CD4-positive, alpha-beta T cell (primary cell): ENCODE data around the gene TRMT5. TPM values are rescaled to one million over a fixed set of nuclear protein-coding genes. Genes with fewer than 3 reads are reported as not detected.

Experiments used
- ATAC-seq: fragments of 200-7000 bp; cut with Tn5 transposase; one replicate; pipeline ENCODE4 v1.10.0; 2022; ENCODE audit warnings: mild to moderate bottlenecking; ENCODE audit not compliant: poor library complexity
- CTCF ChIA-PET: fragments of 350-600 bp; sonication (Branson Sonifier 250); formaldehyde crosslinking; loops from one replicate; lab custom pipeline; 2021; ENCODE audit warnings: antibody characterized with exemption, inconsistent platforms; lab: Charles Lee
- POLR2A ChIA-PET: fragments of 350-600 bp; sonication (Branson Sonifier 250); formaldehyde crosslinking; loops from one replicate; lab custom pipeline; 2021; ENCODE audit warnings: antibody characterized with exemption, inconsistent platforms; lab: Charles Lee
- DNase-seq, 14 experiments: peaks; one replicate each; pipeline ENCODE4 v3.0.0-alpha.2; 2013 to 2020; ENCODE audit warnings: mixed read lengths in 2 of 14
- H3K27ac ChIP-seq, 2 donors: one replicate each; pipeline versions ENCODE4 v1.5.1 to v1.7.0; 2013; ENCODE audit warnings: low read length in 2 of 2, low read depth in 1 of 2, mild to moderate bottlenecking in 1 of 2
- H3K27me3 ChIP-seq, 2 experiments: 1 replicate in 1 of 2; 2 replicates in 1 of 2; pipeline versions ENCODE4 v1.6.1 to v1.7.0; 2013; ENCODE audit warnings: low read length in 2 of 2, control low read depth in 1 of 2, mild to moderate bottlenecking in 1 of 2, moderate library complexity in 1 of 2; ENCODE audit not compliant: insufficient read depth in 2 of 2, control insufficient read depth in 1 of 2
- H3K36me3 ChIP-seq: one replicate; pipeline ENCODE4 v1.6.1; 2013; ENCODE audit warnings: low read length, control low read depth; ENCODE audit not compliant: insufficient read depth
- H3K4me1 ChIP-seq: one replicate; pipeline ENCODE4 v1.6.1; 2013; ENCODE audit warnings: low read length, control low read depth; ENCODE audit not compliant: insufficient read depth
- H3K4me3 ChIP-seq: one replicate; pipeline ENCODE4 v1.5.1; 2013; ENCODE audit warnings: mild to moderate bottlenecking, low read length, moderate library complexity
- H3K9me3 ChIP-seq, 2 experiments: 1 replicate in 1 of 2; 2 replicates in 1 of 2; pipeline versions ENCODE4 v1.6.1 to v1.7.0; 2013; ENCODE audit warnings: low read length in 2 of 2, mild to moderate bottlenecking in 2 of 2, control low read depth in 1 of 2, moderate library complexity in 1 of 2; ENCODE audit not compliant: control insufficient read depth in 1 of 2, insufficient read depth in 1 of 2
- H3K27ac Mint-ChIP-seq: one replicate; pipeline ENCODE4 v1.8.0; 2020; ENCODE audit warnings: mixed read lengths
- H3K27me3 Mint-ChIP-seq: one replicate; pipeline ENCODE4 v1.8.0; 2021; ENCODE audit warnings: mixed read lengths
- H3K36me3 Mint-ChIP-seq: one replicate; pipeline ENCODE4 v1.8.0; 2021; ENCODE audit warnings: low read depth, mixed read lengths
- H3K4me1 Mint-ChIP-seq: one replicate; pipeline ENCODE4 v1.8.0; 2021; ENCODE audit warnings: low read depth, mixed read lengths
- H3K4me3 Mint-ChIP-seq: one replicate; pipeline ENCODE4 v1.8.0; 2020; ENCODE audit warnings: mild to moderate bottlenecking, mixed read lengths
- H3K9me3 Mint-ChIP-seq: one replicate; pipeline ENCODE4 v1.8.0; 2020; ENCODE audit warnings: mixed read lengths
- CTCF ChIP-seq: fragments of 200-600 bp; IDR thresholded peaks from one replicate; pipeline ENCODE4 v1.8.0; 2022; ENCODE audit warnings: antibody characterized with exemption, mild to moderate bottlenecking
- intact Hi-C, 2 experiments: fragments of 100-400 bp; cut with DNase I in 1 of 2; cut with micrococcal nuclease in 1 of 2; formaldehyde crosslinking; loops; one replicate each; pipeline versions ENCODE4 v1.15.1 to v1.9.0; 2023 to 2025; cut with DNase I, micrococcal nuclease
- total RNA-seq, 174 experiments: library from RNA in 2 of 174; stranded (reverse) in 2 of 174; gene quantifications; one replicate each; pipeline ENCODE4 v1.2.3 and lab custom pipeline; 2021 to 2026

The TRMT5 gene
- total RNA-seq, 2 experiments from 2014 or later: 3.6 to 3.8 TPM

GRCh38 chr14:60999536-60999935 lies 18.7 kb upstream of the TRMT5 start:
- Histone ChIP-seq H3K27ac (no peak overlapping the region), H3K4me1 (no peaks in the 10 kb centered on the region), H3K9me3 (no peaks in the 10 kb centered on the region), H3K36me3 (no peaks in the 10 kb centered on the region), H3K4me3 (no peak overlapping the region), H3K27me3 (no peaks in the 10 kb centered on the region)
- no peak overlapping the region for H3K4me3 Mint-ChIP-seq
- no peak for TF ChIP-seq CTCF
- H3K9me3 Mint-ChIP-seq: no peaks in the 10 kb centered on the region
- ATAC-seq (no peak), DNase-seq (no peak)
- POLR2A ChIA-PET: no interaction called here
- intact Hi-C loops: no loop called here
- peaks cover 79% of the 10 kb centered on the region for H3K36me3 Mint-ChIP-seq
- no peaks in the 10 kb centered on the region for H3K27me3 Mint-ChIP-seq
- H3K4me1 Mint-ChIP-seq: no peaks in the 10 kb centered on the region
- CTCF ChIA-PET: no interaction called here
- no peak overlapping the region for H3K27ac Mint-ChIP-seq

GRCh38 chr14:60998617-60999016 lies 17.7 kb upstream of the TRMT5 start:
- Histone ChIP-seq H3K9me3 (no peaks in the 10 kb centered on the region), H3K4me1 (no peaks in the 10 kb centered on the region), H3K27ac (no peak overlapping the region), H3K27me3 (no peaks in the 10 kb centered on the region), H3K4me3 (no peak overlapping the region), H3K36me3 (no peaks in the 10 kb centered on the region)
- intact Hi-C loops: no loop called here
- Mint-ChIP-seq H3K9me3 (no peaks in the 10 kb centered on the region), H3K27me3 (no peaks in the 10 kb centered on the region), H3K36me3 (peaks cover 78% of the 10 kb centered on the region), H3K27ac (no peak overlapping the region), H3K4me3 (no peak overlapping the region), H3K4me1 (no peaks in the 10 kb centered on the region)
- DNase-seq (no peak), ATAC-seq (no peak)
- CTCF ChIA-PET: no interaction called here
- TF ChIP-seq CTCF: no peak
- POLR2A ChIA-PET: no interaction called here

- TF ChIP-seq CTCF: no peak
- Histone ChIP-seq H3K36me3 (peaks cover 32% of the 10 kb centered on the region), H3K9me3 (no peaks in the 10 kb centered on the region), H3K27me3 (no peaks in the 10 kb centered on the region), H3K4me1 (no peaks in the 10 kb centered on the region), H3K4me3 (no peak overlapping the region), H3K27ac (no peak overlapping the region)
- Mint-ChIP-seq H3K4me3 (no peak overlapping the region), H3K9me3 (no peaks in the 10 kb centered on the region), H3K36me3 (peaks cover 26% of the 10 kb centered on the region), H3K4me1 (no peaks in the 10 kb centered on the region), H3K27me3 (no peaks in the 10 kb centered on the region), H3K27ac (no peak overlapping the region)
- no peak for DNase-seq
- POLR2A ChIA-PET: no interaction called here
- no peak for ATAC-seq
- intact Hi-C loops: loop anchor here in 1 of 2 experiments (10.0 kb wide), 3 partner anchors 255 to 1795 kb away; partner anchors contain the start of gene MNAT1
- CTCF ChIA-PET: no interaction called here
Observed at GRCh38 chr14:60989599-60989998, 8.7 kb upstream of the TRMT5 start.
